Head of caudate nucleus (tissue), 42 donors: ENCODE results near the gene ELOB.

Source experiments
- DNase-seq, 42 donors: peaks; one replicate each; pipeline versions ENCODE4 v3.0.0 to v3.0.0-alpha.2; 2020 to 2021; ENCODE audit warnings: mixed read lengths in 7 of 42
- intact Hi-C: fragments of 100-400 bp; cut with DNase I; formaldehyde crosslinking; loops from one replicate; pipeline ENCODE4 v1.15.0; 2022

The ELOB gene

DNA sequence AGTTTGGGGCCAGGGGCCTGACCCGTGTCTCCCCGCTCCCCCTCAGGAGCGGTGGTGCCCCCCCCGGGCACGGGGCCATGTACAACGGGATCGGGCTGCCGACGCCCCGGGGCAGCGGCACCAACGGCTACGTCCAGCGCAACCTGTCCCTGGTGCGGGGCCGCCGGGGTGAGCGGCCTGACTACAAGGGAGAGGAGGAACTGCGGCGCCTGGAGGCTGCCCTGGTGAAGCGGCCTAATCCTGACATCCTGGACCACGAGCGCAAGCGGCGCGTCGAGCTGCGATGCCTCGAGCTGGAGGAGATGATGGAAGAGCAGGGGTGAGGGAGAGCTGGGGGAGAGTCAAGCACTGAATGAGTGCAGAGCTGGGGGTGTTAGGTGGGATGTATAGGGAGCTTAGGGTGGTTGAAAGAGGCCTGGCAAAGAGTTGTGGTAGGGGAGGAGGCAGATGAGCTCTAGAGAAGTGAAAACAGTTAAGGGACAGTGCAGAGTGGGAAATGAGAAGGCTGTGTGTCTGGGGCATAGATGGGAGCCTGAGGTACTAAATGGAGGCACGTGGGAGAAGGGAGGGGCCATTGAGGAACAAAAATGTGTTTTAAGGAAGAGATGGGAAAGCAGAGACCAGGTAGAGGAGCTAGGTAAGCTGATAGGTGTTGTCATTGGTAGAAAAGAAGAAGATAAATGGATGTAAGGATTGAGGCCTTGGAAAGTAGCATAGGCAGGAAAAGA is 20.6 kb downstream of the ELOB start:
- intact Hi-C loops = no loop called here
- DNase-seq = no peak

DNA sequence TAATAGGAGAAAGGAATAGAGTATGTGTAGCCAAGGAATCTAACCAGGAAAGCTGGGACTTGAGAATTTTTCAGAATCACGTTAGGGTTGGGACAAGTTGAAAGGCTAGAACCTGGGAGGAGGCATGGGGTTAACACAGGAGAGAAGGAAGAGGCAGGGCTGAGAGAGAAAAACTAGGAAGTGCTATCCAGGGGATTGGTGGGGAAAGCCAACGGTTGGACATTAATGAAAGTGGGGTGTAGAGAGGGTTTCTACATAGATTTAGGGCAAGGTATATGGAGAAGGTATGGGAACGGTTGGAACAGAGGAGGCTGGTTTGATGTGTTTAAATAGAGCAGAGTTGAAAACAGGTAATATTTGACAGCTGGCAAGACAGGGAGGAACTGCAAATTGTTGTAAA is 21.9 kb downstream of the ELOB start:
- no peak for DNase-seq
- intact Hi-C loops = no loop called here

DNA sequence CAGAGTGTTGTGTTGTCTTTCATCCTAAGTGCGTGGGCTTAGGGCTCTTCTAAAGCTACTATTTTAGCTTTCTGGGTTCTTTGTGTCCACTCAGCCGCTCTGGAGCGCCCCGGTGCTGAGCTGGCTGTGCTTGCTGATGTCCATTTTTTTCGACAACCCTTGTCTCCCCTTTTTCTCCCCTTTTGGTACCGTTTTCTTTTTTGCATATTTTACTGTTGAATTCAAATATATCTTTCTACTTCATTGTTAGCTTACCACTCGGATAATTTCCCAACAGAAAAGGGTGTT is 23.4 kb downstream of the ELOB start:
- DNase-seq = no peak
- intact Hi-C loops = no loop called here

DNA sequence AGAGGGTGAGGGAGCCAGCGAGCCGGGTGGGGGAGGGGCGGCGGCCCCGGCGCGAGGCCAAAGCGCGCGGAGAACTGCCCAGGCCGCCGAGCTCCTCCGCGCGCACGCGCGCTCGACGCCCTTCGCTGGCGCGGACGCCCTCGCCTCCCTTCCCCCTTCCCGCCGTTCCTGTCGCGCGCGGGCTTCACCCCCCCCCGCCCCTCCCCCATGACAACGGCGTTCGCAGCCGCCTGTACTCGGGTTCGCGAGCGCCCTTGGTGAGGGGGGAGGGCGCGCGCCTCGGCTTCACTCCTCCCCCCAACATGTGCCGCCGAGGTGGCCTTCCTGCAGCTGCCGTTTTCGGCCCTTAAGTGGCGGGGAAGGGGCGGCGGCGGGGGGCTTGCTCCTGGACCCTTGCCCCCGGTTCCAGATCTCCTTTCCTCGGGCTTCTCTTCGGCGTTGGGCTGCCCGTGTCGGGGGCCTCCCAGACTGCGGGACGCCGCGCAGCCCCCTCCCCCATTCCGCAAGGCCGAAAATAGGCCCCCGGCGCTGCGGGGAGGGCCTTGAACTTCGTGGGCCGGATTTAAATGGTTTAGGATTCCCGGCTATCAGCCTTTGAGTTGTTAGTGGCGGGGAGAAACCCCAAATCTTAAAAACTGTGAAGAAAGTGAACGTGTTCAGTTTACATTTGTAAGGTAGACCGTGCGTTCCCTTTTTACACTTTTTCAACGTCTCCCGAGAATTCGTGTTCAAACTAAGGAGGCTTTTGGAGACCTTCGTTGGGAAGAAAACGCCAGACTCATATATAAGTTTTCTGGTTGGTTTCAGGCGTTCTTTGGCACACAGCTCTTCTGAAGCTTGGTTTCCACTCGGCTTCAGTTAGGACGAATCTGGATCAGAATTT is 24.0 kb downstream of the ELOB start:
- DNase-seq = peak; percentile 36 to 93 (median 82)
- intact Hi-C loops = loop anchor here (1.0 kb wide), 1 partner anchor 24 kb away; the partner anchor contains the start of gene ELOB

DNA sequence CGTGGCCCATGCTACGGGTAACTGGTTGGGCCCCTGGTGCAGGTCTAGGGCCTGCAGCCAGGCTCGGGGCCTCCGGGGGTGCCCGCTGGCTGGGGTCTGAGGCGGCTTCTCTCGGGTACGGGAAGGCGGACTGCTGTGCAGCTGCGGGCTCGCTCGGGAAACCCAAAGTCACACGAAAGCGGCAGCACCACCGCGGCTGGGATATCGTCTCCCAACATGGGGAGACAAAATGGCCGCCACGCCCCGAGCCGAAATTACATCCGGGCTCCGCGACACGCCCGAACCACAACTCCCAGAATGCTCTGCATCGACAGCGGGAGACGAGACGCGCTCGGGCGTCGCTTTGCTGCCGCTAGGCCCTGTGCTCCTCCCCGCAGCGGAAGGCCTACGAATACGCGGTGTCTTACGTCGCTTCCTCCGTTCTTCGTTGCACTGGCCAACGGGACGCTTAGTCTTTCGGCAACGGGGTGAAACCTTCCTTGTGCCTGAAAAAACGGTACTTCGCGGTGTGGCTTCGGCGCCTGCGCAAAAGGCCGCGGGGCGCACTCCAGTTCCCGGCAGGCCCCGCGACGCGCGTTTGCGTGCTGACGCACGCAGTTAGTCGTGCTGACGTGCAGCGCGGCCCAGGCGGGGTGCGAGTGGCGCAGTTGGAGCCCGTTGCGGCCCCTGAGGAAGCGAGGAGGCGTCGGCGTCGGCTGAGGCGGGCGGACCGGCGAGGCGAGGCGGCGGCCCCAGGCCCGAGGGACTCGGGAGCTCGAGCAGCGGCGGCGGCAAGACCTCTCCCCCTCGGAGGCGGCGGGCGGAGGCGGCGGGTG is 24.8 kb downstream of the ELOB start, which contains the start of gene SRRM2:
Gene SRRM2, plus strand, starts transcription at position 604 of the 815 bp plus-strand sequence. CDS start 3,727 bp downstream, outside the sequence.
- intact Hi-C loops = loop anchor here (1.0 kb wide), 1 partner anchor 25 kb away; the partner anchor contains the start of gene ELOB
- peak; percentile 87 to 98 (median 93) for DNase-seq

DNA sequence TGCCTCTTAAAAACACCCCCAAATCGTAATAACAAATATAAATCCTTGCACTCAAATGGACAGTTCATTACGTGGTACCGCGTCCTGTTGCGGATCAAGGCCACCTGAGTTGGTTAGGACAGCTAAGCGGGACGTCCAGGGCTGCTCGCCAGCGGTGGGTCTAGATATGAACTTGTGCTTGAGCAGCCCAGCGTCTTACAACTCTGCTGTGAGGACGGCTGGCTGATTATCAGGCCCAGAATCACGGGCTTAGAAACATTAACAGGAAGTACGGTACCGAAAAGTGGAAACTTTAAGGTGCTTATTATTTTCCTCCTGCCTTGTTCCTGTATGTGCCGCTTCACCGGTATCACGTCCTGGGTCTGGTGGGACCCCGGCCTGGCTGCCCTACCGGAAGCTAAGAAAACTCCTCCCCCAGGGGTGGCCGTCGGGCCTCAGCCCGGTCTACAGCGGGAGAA is 25.5 kb downstream of the ELOB start:
- DNase-seq = peak in 7 of 42 donors; percentile 16 to 53 (median 37)
- intact Hi-C loops = loop anchor here (1.0 kb wide), 1 partner anchor 26 kb away; the partner anchor contains the start of gene ELOB

DNA sequence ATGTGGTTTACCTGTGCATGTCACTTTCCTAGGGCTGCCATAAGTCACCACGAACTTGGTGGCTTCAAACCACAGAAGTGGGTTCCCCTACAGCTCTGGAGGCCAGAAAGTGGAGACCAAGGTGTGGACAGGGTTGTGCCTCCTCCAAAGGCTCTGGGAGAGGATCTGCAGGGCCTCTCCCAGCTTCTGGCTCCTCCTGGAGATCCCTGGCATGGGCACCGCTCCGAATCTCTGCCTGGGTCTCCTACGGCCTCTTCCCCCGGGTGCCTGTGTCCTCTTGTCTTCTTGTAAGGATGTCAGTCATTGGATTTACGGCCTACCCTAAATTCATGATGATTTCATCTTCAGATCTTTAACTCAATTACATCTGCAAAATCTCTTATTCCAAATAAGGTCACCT is 27.1 kb downstream of the ELOB start:
- intact Hi-C loops = no loop called here
- DNase-seq = no peak

DNA sequence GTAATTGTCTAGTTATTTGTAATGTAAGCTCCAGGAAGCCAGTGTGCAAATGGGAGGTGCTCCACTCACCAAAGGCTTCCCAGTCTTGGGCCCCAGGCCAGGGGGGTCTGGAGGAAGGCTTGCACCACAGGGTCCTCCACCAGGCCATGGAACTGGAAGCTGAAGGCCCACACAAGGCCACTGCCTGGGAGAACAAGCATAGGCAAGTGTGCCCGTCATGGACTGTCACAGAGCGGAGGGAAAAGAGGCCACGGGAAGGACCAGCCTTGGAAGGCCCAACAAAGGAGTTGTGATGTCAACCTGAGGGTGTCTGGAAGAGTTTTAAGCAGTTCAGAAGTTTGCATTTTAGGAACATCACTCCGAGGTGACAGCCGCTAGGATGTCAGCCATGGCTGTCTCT is 27.6 kb downstream of the ELOB start:
- no peak for DNase-seq
- intact Hi-C loops = no loop called here

DNA sequence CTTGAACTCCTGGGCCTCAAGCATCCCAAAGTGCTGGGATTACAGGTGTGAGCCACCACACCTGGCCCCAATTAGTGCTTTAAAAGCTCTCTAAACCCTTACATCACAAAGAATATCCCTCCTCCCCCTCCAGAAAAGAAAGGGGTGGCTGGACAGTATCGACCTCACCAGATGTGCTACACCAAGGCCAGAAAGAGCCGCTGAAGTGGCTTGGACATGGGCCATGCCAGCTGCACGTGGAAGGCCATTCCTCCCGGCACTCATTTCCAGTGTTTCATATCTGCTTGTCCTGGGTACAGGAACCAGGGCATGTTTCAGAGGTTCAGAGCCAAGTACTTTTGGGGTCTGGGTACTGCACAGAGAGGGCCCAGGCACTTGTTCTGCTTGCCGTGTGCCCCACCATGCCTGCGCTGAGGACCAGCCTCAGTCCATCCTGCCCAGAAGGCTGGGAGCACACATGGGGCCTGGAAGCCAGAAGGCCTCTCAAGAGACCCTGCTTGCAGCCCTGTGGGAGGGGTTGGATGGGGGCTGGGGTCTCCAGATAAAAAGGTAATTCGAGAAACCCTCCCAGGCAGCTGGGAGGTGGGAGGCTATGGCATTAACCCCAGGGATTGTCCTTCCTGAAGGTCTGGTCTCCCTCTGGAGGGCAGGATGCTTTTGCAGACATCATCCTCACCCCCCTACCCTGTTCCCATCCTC is 28.2 kb downstream of the ELOB start:
- intact Hi-C loops = no loop called here
- DNase-seq = no peak

DNA sequence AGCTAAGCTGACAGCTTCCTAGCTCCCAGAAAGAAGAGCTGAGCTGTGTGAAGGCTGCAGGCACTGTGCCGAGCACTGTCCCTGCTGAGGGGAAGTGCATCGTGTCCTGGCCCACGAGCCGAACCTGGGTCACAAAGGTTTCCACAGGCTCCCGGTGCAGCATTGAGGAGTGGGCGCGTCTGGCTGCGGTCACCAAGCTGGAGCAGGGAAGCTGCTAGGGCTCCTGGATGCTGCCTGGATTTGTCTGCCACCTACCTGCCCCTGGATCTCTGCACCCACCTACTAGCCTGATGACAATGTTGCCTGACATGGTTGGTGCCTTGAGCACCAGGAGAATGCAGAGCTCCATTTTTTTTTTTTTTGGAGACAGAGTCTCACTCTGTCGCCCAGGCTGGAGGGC is 31.1 kb downstream of the ELOB start:
- intact Hi-C loops = no loop called here
- DNase-seq = peak in 34 of 42 donors; percentile 14 to 83 (median 50)

DNA sequence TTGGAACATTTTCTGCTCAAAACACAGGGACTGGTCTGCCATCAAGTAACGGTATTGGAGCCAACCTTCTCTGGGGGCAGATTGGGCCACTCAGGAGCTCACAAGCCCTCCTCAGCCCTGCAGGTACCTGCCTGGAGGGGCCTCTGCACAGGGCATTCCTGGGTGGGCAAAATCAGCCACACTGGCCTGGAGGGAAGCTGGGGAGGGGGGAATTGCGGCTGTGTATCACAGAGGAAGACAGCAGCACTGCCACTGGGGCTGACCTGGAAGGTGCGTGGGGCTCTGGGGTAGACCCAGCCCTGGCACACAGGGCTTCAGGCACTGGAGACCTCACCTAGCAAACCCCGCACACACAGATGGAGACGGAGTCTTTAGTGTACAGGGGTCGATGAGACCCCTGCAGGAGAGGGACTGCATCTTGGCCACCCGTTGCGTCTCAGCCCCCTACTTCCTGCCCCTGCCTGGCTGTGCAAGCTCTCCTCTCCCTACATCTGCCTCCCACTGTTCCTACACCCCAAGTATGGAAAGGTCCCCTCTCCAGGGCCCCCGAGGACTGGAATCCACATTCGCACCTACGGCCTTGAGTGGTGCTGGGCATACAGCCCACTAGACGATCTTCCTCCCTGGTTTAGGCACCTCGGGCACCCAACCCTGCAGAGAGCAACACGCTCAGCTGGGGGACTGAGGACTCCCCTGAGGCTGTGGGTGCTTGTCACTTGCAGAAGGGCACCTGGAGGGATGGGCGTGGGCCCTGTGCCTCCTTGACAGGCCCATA is 31.8 kb downstream of the ELOB start:
- intact Hi-C loops = no loop called here
- DNase-seq = peak in 3 of 42 donors; percentile 20 to 32 (median 30)

DNA sequence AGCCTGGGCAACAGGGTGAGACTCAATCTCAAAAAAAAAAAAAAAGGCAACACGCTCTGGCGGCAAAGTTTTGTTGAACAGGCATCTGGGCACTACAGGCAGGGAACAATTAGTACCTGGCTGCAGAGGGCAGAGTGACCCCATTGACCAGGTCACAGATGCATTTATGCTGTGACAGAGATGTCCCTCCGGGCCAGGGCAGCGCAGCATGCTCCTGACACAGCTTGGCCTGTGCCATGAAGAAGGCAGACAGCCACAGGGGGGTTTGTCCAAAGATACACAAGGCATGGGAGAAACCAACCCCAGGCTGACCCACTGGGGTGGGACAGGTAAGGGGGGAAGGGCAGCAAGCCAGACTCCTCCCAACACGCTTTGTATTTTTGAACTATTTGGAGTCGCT is 32.4 kb downstream of the ELOB start:
- intact Hi-C loops = no loop called here
- DNase-seq = no peak

DNA sequence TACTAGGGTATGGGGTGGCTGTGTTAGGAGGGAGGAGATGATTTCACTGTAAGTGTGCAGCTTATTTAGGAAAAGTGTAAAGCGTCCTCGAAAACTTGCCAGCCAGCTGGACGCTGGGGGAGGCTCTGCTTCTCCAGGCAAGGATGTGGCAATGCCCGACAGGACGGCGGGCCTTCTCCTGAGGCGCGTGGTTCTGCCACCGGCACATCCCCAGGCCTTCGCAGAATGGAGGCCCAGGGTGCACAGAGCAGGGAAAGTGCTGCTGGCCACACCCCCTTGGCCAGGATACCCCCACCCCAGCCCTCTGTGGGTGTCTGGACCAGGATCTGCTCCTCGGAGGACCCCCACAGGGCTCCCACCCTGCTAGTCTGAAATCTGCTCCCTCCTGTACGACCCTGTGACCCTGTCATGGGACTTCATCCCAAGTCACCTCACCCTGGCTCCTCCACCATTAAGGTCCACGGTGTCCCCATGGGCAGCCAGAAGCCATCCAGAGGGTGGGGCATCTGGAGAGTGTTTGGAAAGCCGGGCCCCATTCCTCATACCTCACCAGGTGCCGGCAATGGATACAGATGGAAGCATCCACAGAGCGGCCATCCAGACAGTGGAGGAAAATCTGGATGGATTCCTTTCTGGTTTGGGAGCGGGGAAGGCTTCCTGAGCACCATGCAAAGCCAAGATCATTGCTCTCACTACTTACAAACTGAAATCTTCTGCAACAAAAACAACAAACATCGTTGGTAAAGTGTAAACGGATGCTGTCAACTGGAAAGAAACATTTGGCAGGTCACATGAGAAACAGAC is 33.9 kb downstream of the ELOB start:
- intact Hi-C loops = no loop called here
- no peak for DNase-seq

DNA sequence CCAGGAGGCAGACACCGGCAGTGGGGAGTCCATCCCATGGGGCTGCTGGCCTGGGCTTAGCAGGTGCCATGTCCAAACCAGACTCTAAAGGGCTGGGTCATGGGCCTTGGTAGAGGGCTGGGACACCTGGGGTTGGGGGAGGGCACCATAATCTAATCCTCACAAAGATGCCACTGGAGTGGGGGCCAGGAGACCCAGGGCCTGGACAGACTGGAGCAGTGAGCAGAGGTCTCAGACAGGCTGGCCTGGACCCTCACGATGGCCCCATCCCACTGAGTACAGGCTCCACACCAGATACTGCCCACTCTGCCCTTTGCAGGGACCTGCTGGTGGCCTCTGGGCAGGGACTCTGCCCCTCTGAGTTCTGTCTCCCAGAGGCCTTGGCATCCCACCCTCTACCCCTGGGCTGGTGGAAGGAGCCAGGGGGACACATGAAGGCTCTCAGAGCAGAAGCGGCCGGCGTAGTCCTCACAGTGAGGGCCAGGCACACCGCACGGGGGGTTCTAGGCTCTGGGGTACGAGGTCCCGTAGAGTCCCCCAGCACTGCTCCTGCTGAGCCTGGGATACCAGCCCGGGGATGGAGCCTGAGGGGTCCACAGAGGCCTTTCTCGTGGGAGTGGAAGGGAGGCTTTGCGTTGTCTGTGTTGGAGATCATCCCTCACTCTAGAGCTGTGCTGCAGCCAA is 34.6 kb downstream of the ELOB start:
- intact Hi-C loops = no loop called here

DNA sequence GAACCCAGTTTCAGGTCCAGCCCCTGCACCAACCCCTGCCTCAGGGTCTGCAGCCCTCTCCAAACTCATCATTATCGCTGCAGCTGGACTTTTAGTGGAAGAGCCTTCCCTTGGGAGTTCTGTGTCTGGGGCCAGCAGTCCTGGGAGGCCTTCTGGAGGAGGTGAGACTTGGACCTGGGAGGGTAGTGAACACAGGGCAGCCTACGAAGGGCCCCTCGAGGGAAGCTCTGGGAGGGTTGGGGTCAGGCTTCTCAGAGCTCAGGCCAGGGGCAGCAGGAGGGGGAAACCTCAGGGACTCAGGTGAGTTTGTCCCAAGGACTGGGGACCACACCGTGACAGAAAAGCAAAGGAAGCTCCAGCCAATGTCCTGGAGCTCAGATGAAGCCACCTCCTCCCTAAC is 35.9 kb downstream of the ELOB start:
- no peak for DNase-seq
- intact Hi-C loops = no loop called here

More for the DNA sequence above, 34.6 kb downstream of the ELOB start:
- DNase-seq = no peak

DNA sequence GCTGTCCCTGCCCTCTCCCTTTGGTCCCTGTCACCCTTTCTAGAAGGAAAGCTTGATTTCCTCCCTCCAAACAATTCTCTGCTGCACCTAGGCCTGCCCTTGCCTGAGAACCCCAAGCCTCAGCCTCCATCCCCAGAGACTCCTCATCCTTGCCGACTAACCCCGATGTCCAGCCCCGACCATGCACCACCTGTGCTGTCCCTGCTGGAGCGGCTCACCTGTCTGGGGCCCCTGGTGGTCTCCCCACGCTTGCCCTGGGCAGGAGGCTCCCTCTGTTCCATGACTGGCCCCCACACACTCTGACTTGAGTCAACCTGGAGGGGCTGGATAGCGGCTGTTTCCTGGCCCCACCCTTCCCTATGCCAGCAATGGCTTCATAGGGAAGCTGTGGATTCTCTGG is 36.6 kb downstream of the ELOB start:
- intact Hi-C loops = no loop called here
- DNase-seq = no peak
